ENCODE results near the gene LST1.

DNA sequence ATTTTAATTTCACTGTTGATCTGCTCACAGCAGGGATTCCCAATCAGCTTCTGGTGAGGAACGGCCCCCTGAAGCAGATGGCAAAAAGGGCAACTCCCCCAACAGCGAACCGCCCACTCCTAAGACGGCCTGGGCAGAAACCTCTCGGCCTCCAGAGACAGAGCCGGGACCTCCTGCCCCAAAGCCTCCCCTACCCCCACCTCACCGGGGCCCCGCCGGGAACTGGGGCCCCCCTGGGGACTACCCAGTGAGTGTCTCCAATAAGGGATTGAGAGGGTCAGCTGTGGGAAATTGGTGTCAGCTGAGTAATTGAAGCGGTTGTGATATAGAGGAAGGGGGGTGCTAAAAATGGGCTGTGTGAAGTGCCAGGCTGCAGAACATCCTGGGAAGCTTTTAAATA lies 40.9 kb downstream of the LST1 start:
- TF ChIP-seq EZH2phosphoT487 (IDR thresholded peaks at IDR 0.05; ENCODE audit: borderline replicate concordance, low read length) (no peak), CTCF (IDR thresholded peaks at IDR 0.05; ENCODE audit: low read depth, low read length, poor library complexity, severe bottlenecking) (no peak)
